Liver (tissue), 5 donors: ENCODE results near the gene FIS1. TPM values are rescaled to one million over a fixed set of nuclear protein-coding genes. Genes with fewer than 3 reads are reported as not detected.

ENCODE experiments used
- polyA plus RNA-seq, 2 donors: library from polyadenylated mRNA; stranded (reverse) in 1 of 2; unstranded in 1 of 2; fragments of 200-250 nt in 1 of 2; fragments of >200 nt in 1 of 2; fragmentation: Nextera tagmentation in 1 of 2; extraction: Ambion mirVana in 1 of 2; gene quantifications; one replicate each; pipeline versions ENCODE4 v1.2.1 to v1.2.3, GENCODE V29; 2013 to 2015
- small RNA-seq: library from RNA; depleted of rRNA; stranded (forward); fragments of <200 nt; gene quantifications from one replicate; pipeline ENCODE3, GENCODE V24; 2014
- total RNA-seq, 2 donors: library from RNA; depleted of rRNA; stranded (reverse); fragments of >200 nt; gene quantifications; one replicate each; pipeline ENCODE4 v1.2.3, GENCODE V29; 2014
- donor health status: healthy.
- donor health status: healthy.
- donor health status: healthy.

Gene FIS1
- total and polyA plus RNA-seq, 4 donors = 112 to 192 (median 155) TPM

Small RNA genes within 50 kb of the gene (small RNA-seq; reads per million reads assigned to genes)
- 0.07 reads per million for gene RNU6-1104P

Other genes starting within 250 kb of the FIS1 start
- gene MUC17, start 225.0 kb downstream of the FIS1 start, total RNA-seq = not detected
- gene MUC17, start 225.0 kb downstream of the FIS1 start, polyA plus RNA-seq = not detected
- 10 to 100 TPM in 1 of 2 donors, 1 to 10 TPM in 1; 9.2 to 15.6 TPM for gene TRIM56, start 159.6 kb downstream of the FIS1 start, total RNA-seq
- gene TRIM56, start 159.6 kb downstream of the FIS1 start, polyA plus RNA-seq = 1 to 10 TPM; 4.8 to 6.1 TPM
- gene SERPINE1, start 118.0 kb downstream of the FIS1 start, total RNA-seq = 10 to 100 TPM in 1 of 2 donors, under 1 TPM in 1; 0.93 to 10.2 TPM
- gene SERPINE1, start 118.0 kb downstream of the FIS1 start, polyA plus RNA-seq = 10 to 100 TPM in 1 of 2 donors, 1 to 10 TPM in 1; 5.8 to 18.6 TPM
- 10 to 100 TPM; 20.9 to 23.1 TPM for gene AP1S1, start 90.6 kb downstream of the FIS1 start, total RNA-seq
- gene AP1S1, start 90.6 kb downstream of the FIS1 start, polyA plus RNA-seq = 10 to 100 TPM; 13.8 to 25.7 TPM
- gene VGF, start 79.5 kb downstream of the FIS1 start, total RNA-seq = not detected
- gene VGF, start 79.5 kb downstream of the FIS1 start, polyA plus RNA-seq = not detected
- not detected for gene NAT16, start 64.8 kb downstream of the FIS1 start, total RNA-seq
- not detected for gene NAT16, start 64.8 kb downstream of the FIS1 start, polyA plus RNA-seq
- gene MOGAT3, start 44.0 kb downstream of the FIS1 start, total RNA-seq = 1 to 10 TPM; 1.8 to 4.2 TPM
- 1 to 10 TPM; 3.3 to 7.9 TPM for gene MOGAT3, start 44.0 kb downstream of the FIS1 start, polyA plus RNA-seq
- 10 to 100 TPM; 19.4 to 32.1 TPM for gene PLOD3, start 27.5 kb downstream of the FIS1 start, total RNA-seq
- 10 to 100 TPM; 23.2 to 42.9 TPM for gene PLOD3, start 27.5 kb downstream of the FIS1 start, polyA plus RNA-seq
- gene ZNHIT1, start 26.9 kb downstream of the FIS1 start, total RNA-seq = 10 to 100 TPM; 52.7 to 74.9 TPM
- 100 to 1,000 TPM; 110 to 149 TPM for gene ZNHIT1, start 26.9 kb downstream of the FIS1 start, polyA plus RNA-seq
- gene CLDN15, start 7.3 kb downstream of the FIS1 start, total RNA-seq = 10 to 100 TPM in 1 of 2 donors, 1 to 10 TPM in 1; 5.2 to 12.4 TPM
- gene CLDN15, start 7.3 kb downstream of the FIS1 start, polyA plus RNA-seq = 1 to 10 TPM; 3.7 to 4.0 TPM
- 1 to 10 TPM; 5.5 to 6.6 TPM for gene IFT22, start 76.7 kb upstream of the FIS1 start, total RNA-seq
- 1 to 10 TPM; 8.5 to 9.4 TPM for gene IFT22, start 76.7 kb upstream of the FIS1 start, polyA plus RNA-seq
- 1 to 10 TPM in 1 of 2 donors, under 1 TPM in 1; 0.89 to 1.8 TPM for gene COL26A1, start 117.8 kb upstream of the FIS1 start, total RNA-seq
- gene COL26A1, start 117.8 kb upstream of the FIS1 start, polyA plus RNA-seq = 1 to 10 TPM in 1 of 2 donors, under 1 TPM in 1; 0.76 to 1.0 TPM